ENCODE measurements around the gene NOTCH4.

Gene NOTCH4

DNA sequence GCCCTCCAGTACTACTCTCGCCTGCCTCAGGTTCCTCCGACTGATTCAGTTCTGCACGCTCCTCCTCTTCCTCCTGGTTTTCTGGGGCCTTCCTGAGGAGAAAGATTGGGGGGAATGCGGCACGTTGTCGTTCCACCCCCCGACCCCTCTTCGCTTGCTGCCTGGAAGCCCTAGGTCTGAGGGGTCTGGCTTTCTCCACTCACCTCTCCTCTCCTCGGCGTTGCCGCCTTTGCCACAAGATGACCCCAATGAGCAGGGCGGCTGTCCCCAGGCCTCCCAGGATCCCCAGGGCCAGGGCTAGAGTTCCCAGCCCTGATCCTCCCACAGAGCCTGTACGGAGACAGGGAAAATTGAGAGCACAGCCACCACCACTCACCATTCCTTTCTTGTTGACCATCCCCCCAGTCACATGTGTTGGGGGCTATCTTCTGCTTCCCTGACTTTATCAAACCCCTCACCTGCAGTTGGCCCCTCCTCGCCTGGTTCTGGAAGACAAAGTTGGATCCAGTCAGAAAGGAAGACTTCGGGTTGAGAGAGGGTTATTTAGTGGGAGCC lies 42.6 kb downstream of the NOTCH4 start:
- no peak for DNase-seq

- no peak for DNase-seq
Observed at GRCh38 chr6:32179766-32180405, 44.0 kb downstream of the NOTCH4 start.

DNA sequence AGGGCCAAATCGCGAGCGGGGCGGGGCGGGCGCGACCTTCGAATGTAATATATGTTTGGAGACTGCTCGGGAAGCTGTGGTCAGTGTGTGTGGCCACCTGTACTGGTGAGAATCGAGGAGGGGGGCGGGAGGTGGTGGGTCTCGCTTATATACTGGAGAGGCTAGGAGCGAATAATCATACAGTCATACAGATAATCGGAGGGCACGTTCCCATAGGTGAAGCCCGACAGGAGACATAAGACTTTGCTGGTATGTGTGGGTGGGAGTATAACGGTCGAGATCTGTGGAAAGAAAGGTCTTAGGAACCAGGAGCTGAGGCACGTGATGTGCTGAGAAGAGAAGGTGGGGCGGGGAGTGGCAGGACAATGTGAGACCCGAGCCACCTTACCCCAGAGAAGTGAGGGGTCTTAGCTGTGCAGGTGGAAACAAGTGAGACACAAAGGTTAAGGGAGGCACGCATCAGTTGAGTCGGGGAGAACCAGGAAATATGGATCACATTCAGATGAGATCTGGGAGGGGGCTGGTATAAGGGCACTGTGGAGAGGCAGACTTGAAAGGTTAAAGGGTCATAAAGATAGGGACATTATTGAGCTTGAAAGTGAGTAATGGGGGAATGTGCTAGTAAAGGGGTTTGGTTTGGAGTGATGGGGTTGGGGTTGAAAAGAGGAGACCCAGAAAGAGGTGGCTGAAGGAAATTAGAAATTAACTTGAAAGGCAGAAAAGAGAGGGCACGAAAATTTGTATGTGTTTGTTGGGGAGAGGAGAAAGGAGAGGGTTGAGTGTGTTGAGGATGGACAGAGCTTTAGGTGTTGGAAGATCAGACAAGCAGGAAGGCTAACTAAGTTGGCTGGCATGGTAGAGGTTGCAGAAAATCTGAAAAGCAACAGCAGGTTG lies 45.1 kb downstream of the NOTCH4 start:
- no peak for DNase-seq

DNA sequence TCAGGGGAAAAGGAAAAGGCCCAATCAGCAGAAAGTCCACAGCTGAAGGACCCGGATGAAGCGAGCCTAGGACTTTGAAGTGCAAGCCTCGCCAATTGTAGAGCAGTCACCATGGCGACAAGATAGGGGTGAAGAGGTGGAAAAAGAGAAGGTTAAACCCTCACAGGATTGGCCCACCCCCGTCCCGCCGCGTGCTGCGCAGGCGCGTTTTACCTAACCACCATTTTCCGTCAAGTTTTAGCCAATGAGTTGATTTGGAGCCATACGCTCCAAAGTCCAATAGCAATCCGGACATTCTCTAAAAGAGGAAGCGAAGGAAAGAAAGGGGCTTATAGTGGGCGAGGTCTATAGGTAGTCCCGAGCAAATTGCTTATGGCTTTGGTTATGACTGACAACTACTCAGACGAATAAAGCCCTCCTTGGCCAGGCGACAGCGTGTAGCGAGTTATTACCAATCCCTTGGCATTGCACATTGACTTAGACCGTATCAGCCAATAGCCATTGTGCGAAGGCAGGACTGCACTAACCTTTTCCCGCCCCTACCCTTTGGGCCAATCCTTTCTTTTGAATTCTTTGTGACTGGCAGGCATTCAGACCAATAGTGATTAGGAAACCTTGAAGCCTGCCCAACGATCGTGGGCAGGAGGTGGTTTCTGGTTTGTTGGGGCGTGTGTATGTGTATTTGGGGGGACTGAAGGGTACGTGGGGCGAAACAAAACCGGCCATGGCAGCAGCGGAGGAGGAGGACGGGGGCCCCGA lies 45.9 kb downstream of the NOTCH4 start, which contains the start of gene RNF5:
Gene RNF5 (plus strand): TSS at position 618 of the 759 bp plus-strand sequence. CDS start 107 bp downstream, at position 725.
- peak; percentile 70 to 100 (median 98) for DNase-seq

DNA sequence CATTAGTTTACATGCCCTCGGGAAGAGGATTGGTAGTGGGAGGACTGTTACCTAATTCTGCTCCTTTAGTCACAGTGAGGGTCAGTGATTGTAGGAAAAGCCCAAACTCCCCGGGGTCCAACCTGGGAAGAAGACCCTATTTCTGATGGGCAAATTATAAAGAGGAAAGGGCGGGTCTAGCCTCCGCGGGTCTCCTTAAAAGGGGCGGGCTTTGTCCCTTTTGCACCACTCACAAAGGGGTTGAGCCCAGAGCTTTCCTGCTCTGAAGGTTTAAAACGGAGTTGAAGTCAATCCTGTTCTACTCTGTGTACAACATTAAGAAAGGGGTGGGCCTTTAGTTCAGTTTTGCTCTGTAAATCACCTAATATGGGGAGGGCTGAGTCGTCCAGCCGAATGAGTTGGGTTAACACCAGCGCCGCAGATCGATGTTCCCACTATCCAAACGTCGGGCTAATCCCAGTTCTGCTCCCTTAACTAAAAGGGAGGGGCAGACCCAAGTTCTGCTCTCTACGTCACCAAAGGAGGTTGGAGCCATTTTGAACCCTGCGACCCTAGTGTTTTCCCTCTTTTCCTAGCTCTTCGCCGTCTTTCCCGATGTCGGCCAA lies 46.6 kb downstream of the NOTCH4 start:
- peak in 3 of 14 donors; percentile 54 to 75 (median 65) for DNase-seq

DNA sequence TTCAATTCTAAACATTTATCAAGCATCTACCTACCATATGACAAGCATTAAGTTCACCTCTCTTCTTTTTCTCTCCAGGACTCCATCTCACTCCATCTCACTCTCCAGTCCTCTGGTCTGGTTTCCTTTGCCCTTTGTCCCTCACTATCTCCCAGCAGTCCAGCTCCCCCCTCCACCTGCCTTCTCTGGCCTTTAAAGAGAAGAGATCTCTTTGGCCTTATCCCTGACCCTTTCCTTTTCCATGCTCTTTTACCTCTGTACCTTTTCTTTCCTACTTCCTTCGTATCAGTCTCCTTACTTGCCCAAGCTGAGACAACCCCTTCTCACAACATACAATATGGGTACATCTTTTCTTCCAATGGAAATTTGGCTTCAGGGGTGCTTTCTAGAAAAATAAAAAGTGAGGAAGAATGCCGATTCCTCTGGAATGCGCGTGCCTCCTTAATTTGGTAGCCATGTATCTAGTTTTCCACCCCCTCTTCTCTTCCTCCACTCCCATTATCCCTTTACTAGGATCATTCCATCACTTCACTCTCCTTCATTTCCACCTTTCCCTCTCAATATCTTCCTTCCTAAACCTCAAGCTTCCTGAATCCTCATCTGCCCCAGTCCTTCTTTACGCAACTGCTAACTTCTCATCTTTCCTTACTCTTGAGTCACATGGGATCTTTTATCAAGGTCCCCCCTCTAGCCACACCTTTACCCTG lies 47.2 kb downstream of the NOTCH4 start:
- no peak for DNase-seq

DNA sequence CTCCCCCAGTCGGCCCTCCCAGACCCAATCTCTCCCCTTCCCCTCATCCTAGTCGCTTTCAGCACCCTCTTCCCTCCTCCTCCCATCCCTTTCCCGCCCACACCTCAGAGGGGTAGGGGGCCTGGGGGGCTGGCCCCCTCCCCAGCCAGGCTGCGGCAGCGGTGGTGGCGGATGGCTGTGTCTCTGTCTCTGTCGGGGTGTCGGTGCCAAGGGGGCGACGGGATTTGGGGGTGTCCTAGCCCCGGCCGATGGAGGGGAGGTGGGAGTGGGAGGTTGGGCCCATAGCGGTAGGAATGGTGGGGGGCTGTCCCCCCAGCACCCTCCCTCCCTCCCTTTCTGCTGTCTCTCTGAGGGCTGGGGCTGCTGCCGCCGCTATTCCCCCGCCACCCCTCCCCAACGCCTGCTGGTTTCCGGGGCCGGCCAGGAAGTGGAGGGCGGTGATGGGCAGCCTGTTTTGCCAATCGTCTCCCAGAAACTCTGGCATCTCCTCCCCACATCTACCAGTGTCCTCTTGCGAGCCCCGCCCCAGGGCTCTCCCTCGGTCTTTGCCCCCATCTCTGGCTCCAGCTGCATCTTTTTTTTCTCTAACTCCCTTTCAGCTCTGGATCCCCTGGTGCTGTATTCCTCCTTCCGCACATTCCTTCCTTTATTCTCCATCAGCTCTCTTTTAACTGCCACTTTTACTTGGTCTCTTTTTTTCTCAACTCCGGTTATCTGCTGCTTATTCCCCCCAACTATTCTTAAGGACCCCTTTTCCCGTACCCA lies 48.0 kb downstream of the NOTCH4 start, which contains the start of gene AGPAT1:
Gene AGPAT1 (minus strand): TSS at position 374 of the 765 bp plus-strand sequence. CDS start 4,588 bp downstream, outside the sequence.
- DNase-seq = peak; percentile 37 to 98 (median 95)

DNA sequence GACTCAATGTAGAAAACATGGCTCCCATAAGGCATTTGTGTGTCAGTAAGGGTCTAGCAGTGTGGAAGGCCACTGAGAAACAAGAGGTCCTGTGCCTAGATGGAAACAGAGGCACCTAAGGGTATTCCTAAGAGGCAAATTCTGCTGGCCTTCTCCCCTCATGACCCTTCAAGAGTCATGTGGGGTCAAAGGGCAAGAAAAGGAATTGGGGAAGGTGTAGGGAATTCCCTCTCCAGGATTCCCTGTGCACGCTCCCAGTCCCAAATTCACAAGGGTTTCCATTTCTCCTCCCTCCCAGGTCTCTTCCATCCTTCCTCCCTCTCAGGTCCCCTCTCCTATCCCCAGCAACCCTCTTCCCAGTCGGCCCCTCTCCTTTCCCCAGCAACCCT lies 48.6 kb downstream of the NOTCH4 start:
- DNase-seq = no peak

GRCh38 chr6:32174416-32174815 lies 49.5 kb downstream of the NOTCH4 start:
- no peak for DNase-seq

GRCh38 chr6:32173051-32173727 lies 50.7 kb downstream of the NOTCH4 start:
- DNase-seq = no peak

GRCh38 chr6:32171234-32171633 lies 52.6 kb downstream of the NOTCH4 start:
- DNase-seq = no peak

GRCh38 chr6:32170294-32170693 lies 53.6 kb downstream of the NOTCH4 start:
- no peak for DNase-seq

DNA sequence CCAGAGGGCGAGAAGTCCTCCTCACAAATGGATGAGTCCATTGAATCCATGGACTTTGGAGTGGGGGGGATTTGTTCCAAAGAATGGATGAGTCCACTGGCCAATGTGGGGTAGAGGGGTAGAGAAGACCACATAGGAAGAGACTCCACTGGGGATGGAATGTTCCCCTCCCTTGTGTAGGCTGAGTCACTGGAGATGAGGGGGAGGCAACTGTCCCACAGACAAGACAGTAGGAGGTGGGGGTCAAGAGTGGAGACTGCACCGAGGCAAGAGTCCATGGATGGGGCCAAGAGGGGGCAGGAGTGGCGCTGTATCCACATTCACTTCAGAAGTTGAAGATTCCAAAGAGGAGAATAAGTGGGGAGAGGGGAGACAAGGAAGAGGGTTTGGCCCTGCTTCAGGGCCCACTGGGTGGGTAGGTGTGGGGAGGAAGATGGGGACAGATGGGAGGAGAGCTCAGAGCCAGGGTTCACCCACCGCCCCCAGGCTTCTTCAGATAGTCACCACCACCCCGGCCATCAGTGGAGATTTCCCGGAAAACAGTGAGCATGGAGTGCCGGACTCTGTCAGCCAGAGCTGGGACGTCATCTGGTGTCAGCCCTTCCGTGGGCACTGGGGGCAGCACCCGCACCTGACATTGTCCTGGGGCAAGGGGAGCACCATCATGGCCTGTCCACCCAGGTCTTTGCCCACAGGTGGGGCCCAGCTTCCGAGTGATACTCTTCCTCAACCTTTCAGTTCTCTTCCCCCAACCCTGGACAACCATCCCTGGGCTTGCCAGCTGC lies 54.9 kb downstream of the NOTCH4 start:
- DNase-seq = no peak

- no peak for DNase-seq
Observed at GRCh38 chr6:32168350-32168749, 55.5 kb downstream of the NOTCH4 start.

GRCh38 chr6:32167761-32168262 lies 56.1 kb downstream of the NOTCH4 start:
- no peak for DNase-seq

- no peak for DNase-seq
Observed at GRCh38 chr6:32167154-32167760, 56.6 kb downstream of the NOTCH4 start.

- DNase-seq = no peak
Observed at GRCh38 chr6:32166411-32167061, 57.3 kb downstream of the NOTCH4 start.

DNA sequence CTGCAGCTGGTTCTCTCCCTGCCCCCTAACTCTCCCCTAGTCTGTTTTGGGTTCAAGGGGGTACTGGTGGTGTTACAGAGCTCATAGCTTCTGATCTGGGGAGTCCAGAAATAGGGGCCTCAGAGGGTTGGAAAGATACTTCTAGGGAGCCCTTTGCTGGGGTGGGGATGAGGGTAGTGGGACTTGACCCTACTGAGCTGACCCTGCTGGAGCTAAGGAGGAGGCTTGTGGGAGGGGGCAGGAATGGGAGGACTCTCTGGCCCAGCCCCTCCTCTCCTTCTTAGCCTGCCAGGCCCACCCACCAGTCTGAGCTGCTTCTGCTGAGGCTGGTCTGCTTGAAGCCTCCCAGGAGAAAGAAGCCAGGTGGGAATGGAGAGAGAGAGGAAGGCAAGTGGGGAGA lies 59.6 kb downstream of the NOTCH4 start, which contains the start of gene EGFL8:
Gene EGFL8 (plus strand): TSS at position 301 of the 400 bp plus-strand sequence. CDS start 1,571 bp downstream, outside the sequence.
- DNase-seq = no peak
